GM08714 (cell line): ENCODE results near the gene SLC7A6OS.

Experiments
- H3K4me3 ChIP-seq: fragments of 200-500 bp; sonication (Bioruptor generic); 2 replicates; pipeline ENCODE4 v1.5.1; 2014; ENCODE audit warnings: mild to moderate bottlenecking, low read length, inconsistent platforms
- ZNF274 ChIP-seq: IDR thresholded peaks from 2 replicates; pipeline ENCODE4 v1.6.1; 2012; ENCODE audit warnings: mild to moderate bottlenecking, low read depth, low read length

Gene SLC7A6OS

GRCh38 chr16:68349838-68350410 lies 39.2 kb upstream of the SLC7A6OS start:
- TF ChIP-seq ZNF274 = no peak
- H3K4me3 ChIP-seq = no peak overlapping the region

DNA sequence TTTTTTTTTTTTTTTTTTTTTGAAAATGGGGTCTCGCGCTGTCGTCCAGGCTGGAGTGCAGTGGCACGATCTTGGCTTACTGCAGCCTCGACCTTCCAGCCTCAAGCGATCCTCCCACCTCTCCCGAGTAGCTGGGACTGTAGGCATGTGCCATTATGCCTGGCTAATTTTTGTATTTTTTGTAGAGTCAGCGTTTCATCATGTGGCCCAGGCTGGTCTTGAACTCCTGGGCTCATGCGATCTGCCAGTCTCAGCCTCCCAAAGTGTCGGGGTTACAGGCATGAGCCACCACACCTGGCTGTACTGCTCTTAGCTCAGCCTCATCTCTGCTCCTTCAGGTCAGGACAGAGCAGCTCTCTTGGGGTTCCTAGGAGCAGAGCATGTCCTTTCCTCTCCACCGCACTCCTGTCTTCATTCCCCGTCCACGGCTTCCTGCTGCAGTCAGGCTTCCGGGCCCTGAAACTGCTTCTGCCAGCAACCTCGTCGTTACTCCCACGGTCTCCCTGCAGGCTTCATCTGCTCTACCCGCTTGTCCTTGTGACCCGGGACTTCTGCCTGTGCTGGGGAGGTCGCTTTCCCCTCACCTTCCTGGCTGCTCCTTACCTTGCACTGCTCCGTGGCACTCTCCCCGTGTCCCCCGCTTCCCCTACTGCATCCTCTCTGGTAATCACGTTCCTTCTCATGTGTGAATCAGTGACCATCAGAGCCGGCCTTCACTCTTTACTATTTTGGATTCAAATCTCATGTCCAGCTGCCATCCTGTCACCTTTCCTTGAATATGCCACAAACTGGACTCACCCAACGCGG lies 38.1 kb upstream of the SLC7A6OS start:
- TF ChIP-seq ZNF274 = no peak
- no peak overlapping the region for H3K4me3 ChIP-seq

DNA sequence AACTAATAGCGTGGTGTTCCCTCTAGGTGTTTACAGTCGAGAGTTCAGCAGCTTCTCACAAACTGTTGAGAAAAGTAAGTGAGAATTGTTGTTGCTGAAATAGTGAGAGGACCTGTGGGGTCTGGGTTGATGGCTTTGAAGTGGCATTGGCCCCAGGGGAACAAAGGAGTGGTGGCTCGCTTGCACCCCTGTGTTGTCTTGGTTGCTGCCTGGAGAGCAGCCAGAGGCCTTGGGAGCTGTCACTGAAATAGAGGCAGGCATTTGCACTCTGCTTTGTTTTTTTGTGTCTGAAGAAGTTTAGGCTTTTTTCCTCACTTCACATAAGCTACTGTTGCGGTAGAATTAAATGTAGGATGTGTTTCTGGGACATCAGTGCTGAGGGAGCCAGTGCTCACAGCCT lies 36.9 kb upstream of the SLC7A6OS start:
- H3K4me3 ChIP-seq = no peak overlapping the region
- TF ChIP-seq ZNF274 = no peak

DNA sequence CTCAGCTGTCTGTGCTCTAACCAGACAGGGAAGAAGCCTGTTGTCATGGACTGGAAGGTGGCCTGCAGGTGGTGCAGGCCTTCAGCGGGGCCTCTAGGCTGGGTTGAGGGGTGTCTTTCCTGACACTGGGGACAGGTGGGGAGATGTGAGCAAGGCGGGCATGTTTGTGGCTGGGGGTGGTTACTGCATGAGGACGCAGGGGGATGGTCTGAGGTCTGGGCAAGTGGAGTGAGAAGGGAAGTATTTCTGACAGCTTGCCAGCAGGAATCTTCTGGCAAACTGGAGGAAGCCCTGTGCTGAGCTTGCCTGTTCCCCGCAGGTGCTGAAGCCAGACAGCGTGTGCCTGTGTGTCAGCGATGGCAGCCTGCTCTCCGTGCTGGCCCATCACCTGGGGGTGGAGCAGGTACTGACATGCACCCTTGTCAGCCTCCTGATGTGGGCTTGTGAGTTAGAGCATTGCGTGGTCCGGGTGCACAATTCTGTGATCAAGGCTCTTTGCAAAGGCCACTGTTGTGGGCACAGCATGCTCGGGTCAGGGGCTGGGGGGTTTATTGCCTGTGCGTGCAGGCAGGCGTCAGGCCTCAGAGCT lies 36.2 kb upstream of the SLC7A6OS start:
- H3K4me3 ChIP-seq = no peak overlapping the region

DNA sequence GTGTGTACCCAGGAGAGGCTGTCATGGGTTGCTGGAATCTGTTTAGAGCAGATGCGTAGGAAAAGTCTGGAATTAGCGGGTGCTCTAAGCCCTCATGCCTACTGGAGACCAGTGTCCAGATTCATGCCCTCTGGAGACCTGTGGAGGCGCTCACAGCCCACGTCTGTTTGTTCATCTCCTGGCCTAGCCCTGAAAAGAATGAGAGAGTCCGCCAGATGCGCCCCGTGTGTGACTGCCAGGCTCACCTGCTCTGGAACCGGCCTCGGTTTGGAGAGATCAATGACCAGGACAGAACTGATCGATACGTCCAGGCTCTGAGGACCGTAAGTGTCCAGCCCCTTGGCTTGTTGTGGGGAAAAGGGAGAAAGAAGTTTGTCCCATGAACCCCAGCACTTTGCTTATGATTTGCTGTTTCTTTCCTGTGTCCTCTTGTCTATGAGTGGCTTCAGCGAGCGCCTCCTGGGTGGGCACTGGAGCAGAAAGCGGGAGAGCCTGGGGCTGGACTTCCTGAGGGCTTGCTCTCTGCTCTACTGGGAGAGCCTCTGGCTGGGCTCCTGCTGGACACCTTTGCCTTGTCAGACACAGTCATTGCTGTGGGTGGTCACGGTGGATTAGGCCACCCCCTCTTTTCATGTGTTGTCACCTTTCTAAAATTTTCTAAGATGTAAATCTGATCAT lies 35.4 kb upstream of the SLC7A6OS start:
- no peak overlapping the region for H3K4me3 ChIP-seq
- no peak for TF ChIP-seq ZNF274

More for the DNA sequence above, 36.2 kb upstream of the SLC7A6OS start:
- no peak for TF ChIP-seq ZNF274

- TF ChIP-seq ZNF274 = no peak
- no peak overlapping the region for H3K4me3 ChIP-seq
Observed at GRCh38 chr16:68345351-68345810, 34.6 kb upstream of the SLC7A6OS start.

- H3K4me3 ChIP-seq = no peak overlapping the region
- TF ChIP-seq ZNF274 = no peak
Observed at GRCh38 chr16:68344252-68344651, 33.5 kb upstream of the SLC7A6OS start.

DNA sequence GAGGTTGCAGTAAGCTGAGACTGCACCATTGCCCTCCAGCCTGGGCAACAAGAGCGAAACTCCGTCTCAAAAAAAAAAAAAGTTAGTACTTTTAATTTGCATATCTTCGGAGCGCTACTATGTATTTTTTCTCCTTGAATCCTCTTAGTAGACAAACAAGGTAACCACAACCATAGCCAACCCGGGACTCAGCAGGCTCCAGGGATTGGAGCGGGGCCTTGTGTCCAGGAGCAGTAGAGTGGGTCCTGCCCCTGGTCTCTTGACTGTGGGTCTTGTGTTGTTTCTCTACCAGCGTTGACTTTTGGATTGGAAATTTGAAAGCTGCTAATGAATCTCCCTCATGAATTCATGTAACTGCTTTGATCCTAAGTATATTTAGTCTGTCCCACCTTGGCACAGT lies 32.4 kb upstream of the SLC7A6OS start:
- no peak for TF ChIP-seq ZNF274
- H3K4me3 ChIP-seq = no peak overlapping the region

- no peak overlapping the region for H3K4me3 ChIP-seq
- TF ChIP-seq ZNF274 = no peak
Observed at GRCh38 chr16:68342620-68343019, 31.9 kb upstream of the SLC7A6OS start.

DNA sequence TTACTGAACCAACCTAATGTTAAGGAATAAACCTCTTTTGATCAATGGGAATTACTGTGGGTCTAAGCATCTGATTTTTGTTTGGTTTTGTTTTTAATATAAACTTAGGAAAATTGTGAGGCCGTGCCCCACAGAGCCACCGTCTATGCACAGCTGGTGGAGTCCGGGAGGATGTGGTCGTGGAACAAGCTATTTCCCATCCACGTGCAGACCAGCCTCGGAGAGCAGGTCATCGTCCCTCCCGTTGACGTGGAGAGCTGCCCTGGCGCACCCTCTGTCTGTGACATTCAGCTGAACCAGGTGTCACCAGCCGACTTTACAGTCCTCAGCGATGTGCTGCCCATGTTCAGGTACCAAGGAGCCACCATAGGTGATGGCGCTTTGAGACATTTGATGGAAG lies 28.5 kb upstream of the SLC7A6OS start:
- no peak for TF ChIP-seq ZNF274
- no peak overlapping the region for H3K4me3 ChIP-seq

- no peak overlapping the region for H3K4me3 ChIP-seq
- TF ChIP-seq ZNF274 = no peak
Observed at GRCh38 chr16:68338326-68339119, 27.8 kb upstream of the SLC7A6OS start.

- no peak overlapping the region for H3K4me3 ChIP-seq
- TF ChIP-seq ZNF274 = no peak
Observed at GRCh38 chr16:68335175-68335574, 24.4 kb upstream of the SLC7A6OS start.

DNA sequence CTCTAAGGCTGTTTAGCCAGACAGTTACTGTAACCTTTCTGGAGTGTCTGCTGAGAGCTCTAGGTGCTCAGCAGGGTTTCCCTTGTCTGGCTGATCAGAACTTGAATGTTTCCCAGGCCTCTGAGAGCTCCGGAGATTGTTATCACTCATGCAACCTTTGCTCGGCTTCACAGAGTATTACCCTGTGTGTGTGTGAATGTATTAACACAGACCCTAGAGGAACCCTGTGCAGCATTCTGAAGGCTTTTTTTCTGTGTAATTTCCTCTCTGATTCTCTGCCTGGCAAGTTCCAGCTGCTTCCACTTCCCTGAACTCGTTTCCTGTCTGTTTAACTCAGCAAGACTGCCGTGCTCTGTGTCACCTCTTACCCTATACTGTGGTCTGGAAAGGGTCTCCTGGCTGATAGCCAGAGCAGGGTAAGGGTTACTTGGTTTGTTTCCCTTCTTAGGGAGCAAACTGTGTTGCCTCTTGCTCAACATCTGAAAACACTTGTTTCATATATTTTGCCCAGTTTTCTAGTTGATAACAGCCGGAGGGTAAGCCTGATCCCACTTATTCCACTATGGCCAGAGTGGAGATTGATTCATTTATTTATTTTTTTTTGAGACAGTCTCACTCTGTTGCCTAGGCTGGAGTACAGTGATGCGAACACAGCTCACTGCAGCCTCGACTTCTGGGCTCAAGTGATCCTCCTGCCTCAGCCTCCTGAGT lies 21.8 kb upstream of the SLC7A6OS start:
- no peak for TF ChIP-seq ZNF274
- no peak overlapping the region; the same call in 1 of the 2 replicates for H3K4me3 ChIP-seq
